Epithelial cell of esophagus (primary cell): ENCODE results near the gene DMRTC2.
"Not testable (repeated sequence)": the region's sequence is repeated elsewhere in the genome, so short reads cannot be mapped to it uniquely, and the experiment has no call there.

Experiments used
- DNase-seq: peaks from one replicate; pipeline ENCODE4 v3.0.0; 2010; ENCODE audit warnings: low read depth
- H3K4me3 ChIP-seq: 2 replicates; pipeline ENCODE4 v1.5.1; 2011; ENCODE audit warnings: mild to moderate bottlenecking, low read length, control low read depth
- CTCF ChIP-seq: IDR thresholded peaks from 2 replicates; pipeline ENCODE4 v1.5.1; 2011; ENCODE audit warnings: low read depth, mild to moderate bottlenecking, low read length, control low read depth, inconsistent platforms; ENCODE audit not compliant: insufficient read depth; ENCODE audit errors: missing control alignments

Gene DMRTC2

GRCh38 chr19:41868989-41869300 lies 24.1 kb downstream of the DMRTC2 start:
- DNase-seq = no peak
- TF ChIP-seq CTCF = no peak
- H3K4me3 ChIP-seq = no peak overlapping the region

- no peak for DNase-seq
- H3K4me3 ChIP-seq = no peak overlapping the region
- TF ChIP-seq CTCF = no peak
Observed at GRCh38 chr19:41869374-41869955, 24.6 kb downstream of the DMRTC2 start.

GRCh38 chr19:41870401-41870873 lies 25.6 kb downstream of the DMRTC2 start:
- no peak for TF ChIP-seq CTCF
- DNase-seq = peak; percentile 34

GRCh38 chr19:41871573-41872383 lies 26.9 kb downstream of the DMRTC2 start:
- DNase-seq = no peak
- H3K4me3 ChIP-seq = no peak overlapping the region
- no peak for TF ChIP-seq CTCF

More at GRCh38 chr19:41870401-41870873, 25.6 kb downstream of the DMRTC2 start:
- no peak overlapping the region for H3K4me3 ChIP-seq

- DNase-seq = no peak
- TF ChIP-seq CTCF = no peak
- no peak overlapping the region for H3K4me3 ChIP-seq
Observed at GRCh38 chr19:41872384-41872774, 27.5 kb downstream of the DMRTC2 start.

GRCh38 chr19:41872775-41873647 lies 28.2 kb downstream of the DMRTC2 start:
- no peak overlapping the region for H3K4me3 ChIP-seq
- peak; percentile 85 for TF ChIP-seq CTCF
- peak; percentile 89 for DNase-seq

- not testable (repeated sequence) for DNase-seq, H3K4me3 ChIP-seq
Observed at GRCh38 chr19:41875973-41876372, 31.1 kb downstream of the DMRTC2 start.
